HEK293 (cell line): ENCODE data around the gene RPL11.

Experiments
- CTCF ChIA-PET: fragments of 350-600 bp; formaldehyde crosslinking; extraction: SDS; loops from one replicate; lab custom pipeline; 2021; ENCODE audit warnings: antibody characterized with exemption; lab: Yijun Ruan, JAX
- POLR2A ChIA-PET: fragments of 300-600 bp; formaldehyde crosslinking; extraction: SDS; loops from one replicate; lab custom pipeline; 2020; ENCODE audit warnings: antibody characterized with exemption, inconsistent platforms; lab: Yijun Ruan, JAX
- H3K27ac ChIP-seq: fragments of 200-500 bp; sonication (Bioruptor generic); 2 replicates; pipeline ENCODE4 v1.5.1; 2014; ENCODE audit warnings: low read depth, low read length, control low read depth, inconsistent platforms; ENCODE audit errors: extremely low read depth
- H3K36me3 ChIP-seq, 2 experiments: fragments of 200-500 bp in 1 of 2; sonication (Bioruptor generic) in 1 of 2; 1 replicate in 1 of 2; 2 replicates in 1 of 2; pipeline ENCODE4 v1.5.1; 2014 to 2017; ENCODE audit warnings: inconsistent platforms in 2 of 2, low read length in 2 of 2; ENCODE audit not compliant: control insufficient read depth in 2 of 2, insufficient read depth in 1 of 2
- H3K4me1 ChIP-seq: fragments of 200-500 bp; sonication (Bioruptor generic); 2 replicates; pipeline ENCODE4 v1.5.1; 2014; ENCODE audit warnings: mild to moderate bottlenecking, low read length, inconsistent platforms; ENCODE audit not compliant: control insufficient read depth, insufficient read depth
- H3K4me3 ChIP-seq: 2 replicates; pipeline ENCODE4 v1.5.1; 2011; ENCODE audit warnings: low read depth, mild to moderate bottlenecking, control low read depth, low read length, moderate library complexity
- H3K9me3 ChIP-seq: fragments of 200-500 bp; sonication (Bioruptor generic); 2 replicates; pipeline ENCODE4 v1.5.1; 2014; ENCODE audit warnings: low read depth, low read length, inconsistent platforms; ENCODE audit not compliant: control insufficient read depth, insufficient read depth
- GLIS1 ChIP-seq: fragments of 450-650 bp; formaldehyde crosslinking; IDR thresholded peaks from 2 replicates; pipeline ENCODE4 v1.5.1; 2016; ENCODE audit warnings: missing biosample characterization, missing genetic modification characterization
- INSM2 ChIP-seq: fragments of 450-650 bp; formaldehyde crosslinking; IDR thresholded peaks from 2 replicates; pipeline ENCODE4 v1.5.1; 2016; ENCODE audit warnings: missing biosample characterization, missing genetic modification characterization
- MZF1 ChIP-seq: fragments of 450-650 bp; formaldehyde crosslinking; IDR thresholded peaks from 2 replicates; pipeline ENCODE4 v1.5.1; 2017; ENCODE audit warnings: missing biosample characterization, missing genetic modification characterization, borderline replicate concordance
- SP2 ChIP-seq: fragments of 450-650 bp; formaldehyde crosslinking; IDR thresholded peaks from 2 replicates; pipeline ENCODE4 v1.5.1; 2016; ENCODE audit warnings: missing biosample characterization, missing genetic modification characterization
- ZIC2 ChIP-seq: fragments of 450-650 bp; formaldehyde crosslinking; IDR thresholded peaks from 2 replicates; pipeline ENCODE4 v1.5.1; 2016; ENCODE audit warnings: missing biosample characterization, missing genetic modification characterization
- ZNF10 ChIP-seq: fragments of 450-650 bp; formaldehyde crosslinking; IDR thresholded peaks from 2 replicates; pipeline ENCODE4 v1.5.1; 2017; ENCODE audit warnings: missing biosample characterization, missing genetic modification characterization
- ZNF132 ChIP-seq: fragments of 450-650 bp; formaldehyde crosslinking; IDR thresholded peaks from 2 replicates; pipeline ENCODE4 v1.5.1; 2017; ENCODE audit warnings: missing biosample characterization, missing genetic modification characterization, borderline replicate concordance
- ZNF138 ChIP-seq: fragments of 450-650 bp; formaldehyde crosslinking; IDR thresholded peaks from 2 replicates; pipeline ENCODE4 v1.5.1; 2016; ENCODE audit warnings: missing biosample characterization, missing genetic modification characterization, borderline replicate concordance
- ZNF221 ChIP-seq: fragments of 450-650 bp; formaldehyde crosslinking; IDR thresholded peaks from 2 replicates; pipeline ENCODE4 v1.5.1; 2017; ENCODE audit warnings: missing biosample characterization, missing genetic modification characterization, borderline replicate concordance
- ZNF23 ChIP-seq: fragments of 450-650 bp; formaldehyde crosslinking; IDR thresholded peaks from 2 replicates; pipeline ENCODE4 v1.5.1; 2016; ENCODE audit warnings: missing biosample characterization, missing genetic modification characterization, borderline replicate concordance
- ZNF239 ChIP-seq: fragments of 450-650 bp; formaldehyde crosslinking; IDR thresholded peaks from 2 replicates; pipeline ENCODE4 v1.5.1; 2016; ENCODE audit warnings: missing biosample characterization, missing genetic modification characterization
- ZNF529 ChIP-seq: fragments of 450-650 bp; formaldehyde crosslinking; IDR thresholded peaks from 2 replicates; pipeline ENCODE4 v1.5.1; 2017; ENCODE audit warnings: missing genetic modification characterization, missing biosample characterization; ENCODE audit not compliant: insufficient replicate concordance
- ZNF549 ChIP-seq: fragments of 450-650 bp; IDR thresholded peaks from 2 replicates; pipeline ENCODE4 v1.5.1; 2018; ENCODE audit warnings: missing biosample characterization, missing genetic modification characterization, mild to moderate bottlenecking, inconsistent platforms, moderate library complexity
- ZNF624 ChIP-seq: fragments of 450-650 bp; formaldehyde crosslinking; IDR thresholded peaks from 2 replicates; pipeline ENCODE4 v1.5.1; 2017; ENCODE audit warnings: missing biosample characterization, missing genetic modification characterization
- ZNF629 ChIP-seq: fragments of 450-650 bp; formaldehyde crosslinking; IDR thresholded peaks from 2 replicates; pipeline ENCODE4 v1.5.1; 2017; ENCODE audit warnings: missing biosample characterization, missing genetic modification characterization
- ZNF664 ChIP-seq: fragments of 450-650 bp; formaldehyde crosslinking; IDR thresholded peaks from 2 replicates; pipeline ENCODE4 v1.5.1; 2016; ENCODE audit warnings: missing biosample characterization, missing genetic modification characterization
- ZNF670 ChIP-seq: fragments of 450-650 bp; formaldehyde crosslinking; IDR thresholded peaks from 2 replicates; pipeline ENCODE4 v1.5.1; 2016; ENCODE audit warnings: missing biosample characterization, missing genetic modification characterization, low read depth
- ZNF792 ChIP-seq: fragments of 450-650 bp; formaldehyde crosslinking; IDR thresholded peaks from 2 replicates; pipeline ENCODE4 v1.5.1; 2016; ENCODE audit warnings: missing biosample characterization, missing genetic modification characterization
- ZSCAN23 ChIP-seq: fragments of 450-650 bp; formaldehyde crosslinking; IDR thresholded peaks from 2 replicates; pipeline ENCODE4 v1.5.1; 2016; ENCODE audit warnings: missing biosample characterization, missing genetic modification characterization
- TF ChIP-seq, protein P1 (sequence below): sonication (generic); formaldehyde crosslinking; IDR thresholded peaks from 2 replicates; pipeline ENCODE4 v1.8.1; 2022; ENCODE audit warnings: mild to moderate bottlenecking, moderate library complexity, missing genetic modification reagents
- TF ChIP-seq, protein P2 (sequence below): fragments of 450-650 bp; formaldehyde crosslinking; IDR thresholded peaks from 2 replicates; pipeline ENCODE4 v1.5.1; 2016; ENCODE audit warnings: missing biosample characterization, missing genetic modification characterization
- TF ChIP-seq, protein P3 (sequence below): fragments of 450-650 bp; formaldehyde crosslinking; IDR thresholded peaks from 2 replicates; pipeline ENCODE4; 2016; ENCODE audit warnings: missing biosample characterization, missing genetic modification characterization
- TF ChIP-seq, protein P4 (sequence below): fragments of 450-650 bp; formaldehyde crosslinking; IDR thresholded peaks from 2 replicates; pipeline ENCODE4 v1.5.1; 2016; ENCODE audit warnings: missing biosample characterization, missing genetic modification characterization

Gene RPL11

GRCh38 chr1:23645338-23645737 is 46.3 kb upstream of the RPL11 start:
- Histone ChIP-seq H3K36me3 (no peaks in the 10 kb centered on the region), H3K9me3 (no peaks in the 10 kb centered on the region), H3K27ac (no peak overlapping the region), H3K4me3 (no peak overlapping the region)
- ChIA-PET CTCF (interaction anchor here (1.0 to 6.5 kb wide), 4 partner anchors 8 to 18 kb away, joined by 3 to 49 read pairs (median 30); no protein-coding TSS in a partner anchor), POLR2A (interaction anchor here (0.6 kb wide), 1 partner anchor 114 kb away, joined by 3 read pairs; no protein-coding TSS in a partner anchor)
- TF ChIP-seq, protein P1, sequence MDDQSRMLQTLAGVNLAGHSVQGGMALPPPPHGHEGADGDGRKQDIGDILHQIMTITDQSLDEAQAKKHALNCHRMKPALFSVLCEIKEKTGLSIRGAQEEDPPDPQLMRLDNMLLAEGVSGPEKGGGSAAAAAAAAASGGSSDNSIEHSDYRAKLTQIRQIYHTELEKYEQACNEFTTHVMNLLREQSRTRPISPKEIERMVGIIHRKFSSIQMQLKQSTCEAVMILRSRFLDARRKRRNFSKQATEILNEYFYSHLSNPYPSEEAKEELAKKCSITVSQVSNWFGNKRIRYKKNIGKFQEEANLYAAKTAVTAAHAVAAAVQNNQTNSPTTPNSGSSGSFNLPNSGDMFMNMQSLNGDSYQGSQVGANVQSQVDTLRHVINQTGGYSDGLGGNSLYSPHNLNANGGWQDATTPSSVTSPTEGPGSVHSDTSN: no peak
- TF ChIP-seq GLIS1 (tag by site-specific recombination): peak; percentile 61
- TF ChIP-seq, all 188 proteins: peak for 1
- H3K4me1 ChIP-seq: peaks cover 14% of the 10 kb centered on the region

DNA sequence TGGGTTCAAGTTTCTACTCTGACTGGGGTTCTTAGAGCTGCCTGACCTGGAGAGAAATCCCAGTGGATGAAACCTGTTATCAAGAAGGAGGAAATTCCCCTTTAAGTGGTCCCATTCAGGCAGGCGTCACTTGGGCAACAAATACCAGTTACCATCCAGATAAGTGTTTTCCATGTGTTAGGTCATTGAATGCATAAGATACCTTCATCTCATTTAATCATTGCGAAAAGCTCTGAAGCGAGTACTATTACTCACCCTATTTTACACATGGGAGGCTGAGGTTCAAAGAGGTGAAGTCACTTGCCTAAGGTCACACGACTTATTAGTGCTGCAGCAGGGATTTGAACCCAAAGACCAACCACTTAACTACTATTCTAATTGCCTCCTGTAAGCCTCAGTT is 45.5 kb upstream of the RPL11 start:
- Histone ChIP-seq H3K4me3 (no peak overlapping the region), H3K36me3 (no peaks in the 10 kb centered on the region), H3K27ac (no peak overlapping the region), H3K9me3 (no peaks in the 10 kb centered on the region), H3K4me1 (peaks cover 15% of the 10 kb centered on the region)
- ChIA-PET POLR2A (interaction anchor here (0.6 kb wide), 1 partner anchor 115 kb away, joined by 3 read pairs; no protein-coding TSS in a partner anchor), CTCF (interaction anchor here (0.7 to 6.5 kb wide), 8 partner anchors 9 to 149 kb away, joined by 3 to 49 read pairs (median 4); no protein-coding TSS in a partner anchor)
- peak; percentile 39; the same call in 1 of the 2 replicates for TF ChIP-seq ZNF664 (tag by site-specific recombination)
- no peak for TF ChIP-seq ZNF10 (tag by site-specific recombination)
- no peak for TF ChIP-seq ZNF549
- TF ChIP-seq ZNF239 (tag by site-specific recombination): no peak
- TF ChIP-seq ZNF670 (tag by site-specific recombination): no peak
- TF ChIP-seq, protein P2, sequence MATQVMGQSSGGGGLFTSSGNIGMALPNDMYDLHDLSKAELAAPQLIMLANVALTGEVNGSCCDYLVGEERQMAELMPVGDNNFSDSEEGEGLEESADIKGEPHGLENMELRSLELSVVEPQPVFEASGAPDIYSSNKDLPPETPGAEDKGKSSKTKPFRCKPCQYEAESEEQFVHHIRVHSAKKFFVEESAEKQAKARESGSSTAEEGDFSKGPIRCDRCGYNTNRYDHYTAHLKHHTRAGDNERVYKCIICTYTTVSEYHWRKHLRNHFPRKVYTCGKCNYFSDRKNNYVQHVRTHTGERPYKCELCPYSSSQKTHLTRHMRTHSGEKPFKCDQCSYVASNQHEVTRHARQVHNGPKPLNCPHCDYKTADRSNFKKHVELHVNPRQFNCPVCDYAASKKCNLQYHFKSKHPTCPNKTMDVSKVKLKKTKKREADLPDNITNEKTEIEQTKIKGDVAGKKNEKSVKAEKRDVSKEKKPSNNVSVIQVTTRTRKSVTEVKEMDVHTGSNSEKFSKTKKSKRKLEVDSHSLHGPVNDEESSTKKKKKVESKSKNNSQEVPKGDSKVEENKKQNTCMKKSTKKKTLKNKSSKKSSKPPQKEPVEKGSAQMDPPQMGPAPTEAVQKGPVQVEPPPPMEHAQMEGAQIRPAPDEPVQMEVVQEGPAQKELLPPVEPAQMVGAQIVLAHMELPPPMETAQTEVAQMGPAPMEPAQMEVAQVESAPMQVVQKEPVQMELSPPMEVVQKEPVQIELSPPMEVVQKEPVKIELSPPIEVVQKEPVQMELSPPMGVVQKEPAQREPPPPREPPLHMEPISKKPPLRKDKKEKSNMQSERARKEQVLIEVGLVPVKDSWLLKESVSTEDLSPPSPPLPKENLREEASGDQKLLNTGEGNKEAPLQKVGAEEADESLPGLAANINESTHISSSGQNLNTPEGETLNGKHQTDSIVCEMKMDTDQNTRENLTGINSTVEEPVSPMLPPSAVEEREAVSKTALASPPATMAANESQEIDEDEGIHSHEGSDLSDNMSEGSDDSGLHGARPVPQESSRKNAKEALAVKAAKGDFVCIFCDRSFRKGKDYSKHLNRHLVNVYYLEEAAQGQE (tag by site-specific recombination): no peak

DNA sequence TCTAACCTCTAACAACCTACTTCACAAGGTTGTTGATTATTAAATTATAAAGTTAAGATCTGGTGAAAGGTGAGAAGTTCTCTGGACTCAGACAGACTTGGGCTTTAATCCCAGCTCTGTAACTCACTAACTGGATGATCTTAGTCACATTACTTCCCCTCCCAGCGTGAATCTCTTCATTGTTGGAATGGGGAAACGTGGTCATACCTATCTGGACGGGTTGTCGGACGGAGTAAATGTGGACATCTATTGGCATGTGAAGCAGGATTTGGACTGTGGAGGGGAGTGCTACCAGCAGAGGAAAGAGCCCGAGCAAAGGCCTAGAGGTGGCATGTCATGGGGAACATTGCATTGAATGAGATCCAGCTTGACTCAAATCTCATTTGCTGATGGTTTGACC is 45.1 kb upstream of the RPL11 start:
- CTCF ChIA-PET: interaction anchor here (0.7 to 6.5 kb wide), 6 partner anchors 9 to 149 kb away, joined by 3 to 49 read pairs (median 4); no protein-coding TSS in a partner anchor
- TF ChIP-seq ZNF529 (tag by site-specific recombination) (no peak), ZNF23 (tag by site-specific recombination) (no peak), SP2 (tag by site-specific recombination) (no peak), ZNF629 (tag by site-specific recombination) (no peak), ZNF792 (tag by site-specific recombination) (no peak), INSM2 (tag by site-specific recombination) (no peak), ZNF138 (tag by site-specific recombination) (no peak), MZF1 (tag by site-specific recombination) (no peak), ZNF624 (tag by site-specific recombination) (no peak), ZNF549 (no peak), ZNF221 (tag by site-specific recombination) (no peak), ZIC2 (tag by site-specific recombination) (no peak), ZNF132 (tag by site-specific recombination) (no peak), ZSCAN23 (tag by site-specific recombination) (no peak)
- TF ChIP-seq, protein P3, sequence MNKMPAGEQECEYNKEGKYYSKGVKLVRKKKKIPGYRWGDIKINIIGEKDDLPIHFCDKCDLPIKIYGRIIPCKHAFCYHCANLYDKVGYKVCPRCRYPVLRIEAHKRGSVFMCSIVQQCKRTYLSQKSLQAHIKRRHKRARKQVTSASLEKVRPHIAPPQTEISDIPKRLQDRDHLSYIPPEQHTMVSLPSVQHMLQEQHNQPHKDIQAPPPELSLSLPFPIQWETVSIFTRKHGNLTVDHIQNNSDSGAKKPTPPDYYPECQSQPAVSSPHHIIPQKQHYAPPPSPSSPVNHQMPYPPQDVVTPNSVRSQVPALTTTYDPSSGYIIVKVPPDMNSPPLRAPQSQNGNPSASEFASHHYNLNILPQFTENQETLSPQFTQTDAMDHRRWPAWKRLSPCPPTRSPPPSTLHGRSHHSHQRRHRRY (tag by site-specific recombination): no peak
- TF ChIP-seq, protein P4, sequence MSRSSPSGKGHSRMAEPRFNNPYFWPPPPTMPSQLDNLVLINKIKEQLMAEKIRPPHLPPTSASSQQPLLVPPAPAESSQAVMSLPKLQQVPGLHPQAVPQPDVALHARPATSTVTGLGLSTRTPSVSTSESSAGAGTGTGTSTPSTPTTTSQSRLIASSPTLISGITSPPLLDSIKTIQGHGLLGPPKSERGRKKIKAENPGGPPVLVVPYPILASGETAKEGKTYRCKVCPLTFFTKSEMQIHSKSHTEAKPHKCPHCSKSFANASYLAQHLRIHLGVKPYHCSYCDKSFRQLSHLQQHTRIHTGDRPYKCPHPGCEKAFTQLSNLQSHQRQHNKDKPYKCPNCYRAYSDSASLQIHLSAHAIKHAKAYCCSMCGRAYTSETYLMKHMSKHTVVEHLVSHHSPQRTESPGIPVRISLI (tag by site-specific recombination): no peak
- POLR2A ChIA-PET: no interaction called here
- no peak overlapping the region for H3K27ac ChIP-seq
- no peaks in the 10 kb centered on the region for H3K36me3 ChIP-seq
- peaks cover 19% of the 10 kb centered on the region for H3K4me1 ChIP-seq
- no peaks in the 10 kb centered on the region for H3K9me3 ChIP-seq
- no peak overlapping the region for H3K4me3 ChIP-seq
